Trophoblast cell (in vitro differentiated cells and primary cell): Measurements from ENCODE around the gene RPP25.

Source experiments
- DNase-seq, 2 donors: peaks; one replicate each; pipeline ENCODE4 v3.0.0-alpha.2; 2016
- H2AFZ ChIP-seq: 2 replicates; pipeline ENCODE4 v1.6.1; 2013; ENCODE audit warnings: low read length, moderate library complexity, mild to moderate bottlenecking; ENCODE audit not compliant: insufficient read depth, poor library complexity
- H2AK5ac ChIP-seq: 2 replicates; pipeline ENCODE4 v1.6.1; 2013; ENCODE audit warnings: mild to moderate bottlenecking, low read length
- H2BK120ac ChIP-seq: 2 replicates; pipeline ENCODE4 v1.6.1; 2013; ENCODE audit warnings: low read length, mild to moderate bottlenecking, moderate library complexity; ENCODE audit not compliant: insufficient read depth, poor library complexity
- H2BK12ac ChIP-seq: 2 replicates; pipeline ENCODE4 v1.6.1; 2013; ENCODE audit warnings: mild to moderate bottlenecking, low read length, moderate library complexity
- H2BK5ac ChIP-seq: 2 replicates; pipeline ENCODE4 v1.6.1; 2013; ENCODE audit warnings: low read length, low read depth, moderate library complexity, mild to moderate bottlenecking; ENCODE audit not compliant: poor library complexity
- H3K14ac ChIP-seq: 2 replicates; pipeline ENCODE4 v1.6.1; 2013; ENCODE audit warnings: mild to moderate bottlenecking, low read length
- H3K18ac ChIP-seq: 2 replicates; pipeline ENCODE4 v1.6.1; 2013; ENCODE audit warnings: mild to moderate bottlenecking, low read length
- H3K23ac ChIP-seq: 2 replicates; pipeline ENCODE4 v1.6.1; 2013; ENCODE audit warnings: low read length
- H3K27ac ChIP-seq: 2 replicates; pipeline ENCODE4 v1.5.1; 2013; ENCODE audit warnings: low read depth, mild to moderate bottlenecking, inconsistent platforms, low read length, moderate library complexity
- H3K27me3 ChIP-seq: 2 replicates; pipeline ENCODE4 v1.6.1; 2013; ENCODE audit warnings: inconsistent platforms, mild to moderate bottlenecking, low read length, moderate library complexity; ENCODE audit not compliant: insufficient read depth
- H3K36me3 ChIP-seq, 2 experiments: 1 replicate in 1 of 2; 2 replicates in 1 of 2; pipeline ENCODE4 v1.6.1; 2013; ENCODE audit warnings: low read length in 2 of 2, mild to moderate bottlenecking in 2 of 2, moderate library complexity in 1 of 2; ENCODE audit not compliant: insufficient read depth in 2 of 2, control insufficient read depth in 1 of 2
- H3K4ac ChIP-seq: 2 replicates; pipeline ENCODE4 v1.6.1; 2013; ENCODE audit warnings: low read depth, mild to moderate bottlenecking, low read length, moderate library complexity
- H3K4me1 ChIP-seq, 2 experiments: 1 replicate in 1 of 2; 2 replicates in 1 of 2; pipeline ENCODE4 v1.6.1; 2013; ENCODE audit warnings: low read length in 2 of 2, mild to moderate bottlenecking in 2 of 2, moderate library complexity in 1 of 2; ENCODE audit not compliant: insufficient read depth in 2 of 2, control insufficient read depth in 1 of 2
- H3K4me2 ChIP-seq: 2 replicates; pipeline ENCODE4 v1.6.1; 2013; ENCODE audit warnings: inconsistent platforms, mild to moderate bottlenecking, low read length, moderate library complexity
- H3K4me3 ChIP-seq: 2 replicates; pipeline ENCODE4 v1.5.1; 2013; ENCODE audit warnings: mild to moderate bottlenecking, low read depth, low read length, inconsistent platforms
- H3K79me1 ChIP-seq: one replicate; pipeline ENCODE4 v1.6.1; 2013; ENCODE audit warnings: low read length
- H3K79me2 ChIP-seq: 2 replicates; pipeline ENCODE4 v1.6.1; 2013; ENCODE audit warnings: low read length, mild to moderate bottlenecking; ENCODE audit not compliant: control insufficient read depth, insufficient read depth, poor library complexity
- H3K9ac ChIP-seq: 2 replicates; pipeline ENCODE4 v1.6.1; 2013; ENCODE audit warnings: mild to moderate bottlenecking, low read length
- H3K9me3 ChIP-seq: 2 replicates; pipeline ENCODE4 v1.6.1; 2013; ENCODE audit warnings: low read depth, mild to moderate bottlenecking, control low read depth, inconsistent platforms, low read length; ENCODE audit not compliant: insufficient read depth
- H4K12ac ChIP-seq: 2 replicates; pipeline ENCODE4 v1.6.1; 2013; ENCODE audit warnings: low read depth, mild to moderate bottlenecking, low read length, moderate library complexity
- H4K8ac ChIP-seq: 2 replicates; pipeline ENCODE4 v1.6.1; 2013; ENCODE audit warnings: low read depth, mild to moderate bottlenecking, low read length, moderate library complexity
- H4K91ac ChIP-seq: one replicate; pipeline ENCODE4 v1.6.1; 2013; ENCODE audit warnings: low read depth, mild to moderate bottlenecking, low read length, moderate library complexity
- WGBS: extraction: QIAGEN DNeasy Blood & Tissue Kit; methylation state at CpG from one replicate; pipeline ENCODE4 v1.1.7; 2013; ENCODE audit warnings: missing lambda C conversion rate; ENCODE audit not compliant: insufficient read length, insufficient coverage; ENCODE audit errors: extremely low coverage; 5-methylcytosine and 5-hydroxymethylcytosine counted together

The RPP25 gene

DNA sequence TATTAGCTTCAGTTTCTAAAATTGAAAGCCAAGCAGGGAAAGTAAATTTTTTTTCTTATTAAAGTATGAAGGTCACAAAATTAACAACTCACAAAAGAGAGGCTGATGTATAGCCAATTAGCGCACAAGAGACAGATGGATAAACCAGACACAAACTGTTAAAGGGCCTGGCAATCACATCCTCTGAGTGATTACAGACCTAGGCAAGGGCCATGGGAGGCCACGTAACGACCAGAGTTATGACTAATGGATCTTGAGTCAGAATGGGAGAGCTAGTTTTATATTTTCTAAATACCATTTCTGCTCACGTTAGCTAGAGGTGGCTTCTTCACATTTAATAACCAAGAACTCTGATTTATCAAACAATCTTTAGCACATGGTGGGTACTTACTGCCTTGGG lies 21.0 kb upstream of the RPP25 start:
- H4K12ac ChIP-seq: no peak overlapping the region
- DNase-seq: no peak
- no peak overlapping the region for H2BK120ac ChIP-seq
- H3K79me2 ChIP-seq: no peaks in the 10 kb centered on the region
- H4K8ac ChIP-seq: no peak overlapping the region
- H3K14ac ChIP-seq: no peak overlapping the region
- no peak overlapping the region for H3K18ac ChIP-seq
- H3K27me3 ChIP-seq: no peaks in the 10 kb centered on the region
- no peak overlapping the region for H2AK5ac ChIP-seq
- H3K9me3 ChIP-seq: no peaks in the 10 kb centered on the region
- H3K79me1 ChIP-seq: no peaks in the 10 kb centered on the region
- no CpG with 5 or more reads among the region's 4 CpGs for WGBS
- H2BK12ac ChIP-seq: no peak overlapping the region
- H3K4me2 ChIP-seq: no peak overlapping the region
- no peak overlapping the region for H3K27ac ChIP-seq
- no peak overlapping the region for H2AFZ ChIP-seq
- H3K23ac ChIP-seq: no peak overlapping the region
- no peak overlapping the region for H3K4me3 ChIP-seq
- H3K9ac ChIP-seq: no peak overlapping the region
- no peak overlapping the region for H2BK5ac ChIP-seq
- no peaks in the 10 kb centered on the region for H3K36me3 ChIP-seq
- no peaks in the 10 kb centered on the region for H3K4me1 ChIP-seq
- no peak overlapping the region for H4K91ac ChIP-seq
- H3K4ac ChIP-seq: no peak overlapping the region

DNA sequence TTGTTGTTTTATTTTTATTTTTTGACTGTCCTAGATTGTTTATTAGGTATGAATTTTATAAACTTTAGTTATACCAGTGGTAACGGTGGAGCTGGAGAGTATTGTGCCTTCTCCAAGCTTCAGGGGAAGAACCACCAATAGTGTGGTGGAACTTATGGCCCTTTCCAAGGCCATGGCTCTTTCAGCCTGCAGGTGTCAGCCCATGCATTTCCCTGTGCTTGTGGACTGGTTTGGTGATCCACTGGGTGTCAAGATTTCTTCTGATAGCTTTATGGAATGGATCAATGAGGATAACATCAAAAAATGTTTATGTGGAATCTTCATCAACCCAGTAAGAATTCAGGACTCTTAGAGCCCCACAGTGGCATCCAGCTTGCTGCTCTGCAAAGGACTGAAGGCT lies 19.6 kb upstream of the RPP25 start:
- Histone ChIP-seq H3K36me3 (no peaks in the 10 kb centered on the region), H3K14ac (no peak overlapping the region), H3K4ac (no peak overlapping the region), H3K4me3 (no peak overlapping the region), H2BK12ac (no peak overlapping the region), H4K91ac (no peak overlapping the region), H3K23ac (no peak overlapping the region), H2AFZ (no peak overlapping the region), H3K4me2 (no peak overlapping the region), H3K4me1 (no peaks in the 10 kb centered on the region), H3K9me3 (no peaks in the 10 kb centered on the region), H3K27me3 (no peaks in the 10 kb centered on the region), H3K79me1 (no peaks in the 10 kb centered on the region), H2AK5ac (no peak overlapping the region), H3K18ac (no peak overlapping the region), H4K8ac (no peak overlapping the region), H3K79me2 (no peaks in the 10 kb centered on the region), H3K27ac (no peak overlapping the region), H2BK5ac (no peak overlapping the region), H3K9ac (no peak overlapping the region), H2BK120ac (no peak overlapping the region), H4K12ac (no peak overlapping the region)
- no peak for DNase-seq
- no CpG with 5 or more reads among the region's 1 CpG for WGBS

DNA sequence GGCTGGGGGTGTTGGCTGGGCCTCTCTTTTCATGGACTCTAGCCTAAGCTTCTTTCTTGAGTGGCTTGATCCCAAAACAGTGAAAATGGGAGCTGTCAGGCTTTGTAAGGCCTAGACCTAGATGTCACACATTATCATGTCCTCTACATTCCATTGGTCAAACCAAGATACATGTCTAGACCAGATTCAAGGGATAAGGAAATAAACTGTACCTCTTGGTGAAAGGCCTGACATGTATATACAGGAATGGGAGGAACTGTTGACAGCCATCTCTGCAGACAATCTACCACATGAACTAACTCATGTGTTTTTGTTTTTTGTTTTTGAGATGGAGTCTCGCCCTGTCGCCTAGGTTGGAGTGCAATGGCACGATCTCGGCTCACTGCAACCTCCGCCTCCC lies 11.1 kb upstream of the RPP25 start:
- Histone ChIP-seq H4K12ac (no peak overlapping the region), H3K14ac (no peak overlapping the region), H3K9ac (no peak overlapping the region), H3K4me1 (no peaks in the 10 kb centered on the region), H3K79me1 (no peaks in the 10 kb centered on the region), H3K9me3 (peaks cover 2% of the 10 kb centered on the region), H3K4me2 (no peak overlapping the region), H3K79me2 (no peaks in the 10 kb centered on the region), H3K4ac (no peak overlapping the region), H3K23ac (no peak overlapping the region), H2BK120ac (no peak overlapping the region), H2AFZ (no peak overlapping the region), H4K91ac (no peak overlapping the region), H3K27me3 (no peaks in the 10 kb centered on the region), H3K18ac (no peak overlapping the region), H3K36me3 (no peaks in the 10 kb centered on the region), H4K8ac (no peak overlapping the region), H2BK5ac (no peak overlapping the region), H3K27ac (no peak overlapping the region), H3K4me3 (no peak overlapping the region), H2AK5ac (no peak overlapping the region), H2BK12ac (no peak overlapping the region)
- DNase-seq: no peak
- WGBS: no CpG with 5 or more reads among the region's 5 CpGs

DNA sequence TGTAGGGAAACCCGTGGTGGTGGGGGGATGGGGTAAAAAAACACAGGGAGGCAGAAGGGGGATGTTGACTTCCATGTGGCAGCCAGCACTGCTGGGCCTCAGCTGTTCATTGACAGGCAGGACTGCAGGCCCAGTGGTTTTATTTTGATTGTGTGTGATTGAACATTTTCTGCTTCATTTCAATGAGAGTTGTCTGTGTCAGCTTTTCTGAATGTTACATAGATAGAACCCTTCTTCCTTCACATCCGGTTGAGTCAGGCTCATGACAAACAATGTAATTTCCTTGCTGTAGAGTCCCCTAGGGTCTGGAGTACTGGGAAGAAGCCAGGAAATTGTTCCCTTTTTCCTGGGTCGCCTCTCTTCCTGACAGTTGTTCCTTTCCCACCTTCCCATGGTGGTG lies 8.2 kb upstream of the RPP25 start:
- H3K4me1 ChIP-seq: no peaks in the 10 kb centered on the region
- H3K27me3 ChIP-seq: peaks cover 10% of the 10 kb centered on the region
- no peak overlapping the region for H3K18ac ChIP-seq
- no peak overlapping the region for H4K91ac ChIP-seq
- no peak overlapping the region for H2BK12ac ChIP-seq
- H3K4ac ChIP-seq: no peak overlapping the region
- H3K9me3 ChIP-seq: peaks cover 2% of the 10 kb centered on the region
- no peaks in the 10 kb centered on the region for H3K79me1 ChIP-seq
- H3K9ac ChIP-seq: no peak overlapping the region
- no peak overlapping the region for H3K23ac ChIP-seq
- no peak overlapping the region for H2BK5ac ChIP-seq
- no peak overlapping the region for H3K4me3 ChIP-seq
- no peak overlapping the region for H4K8ac ChIP-seq
- H4K12ac ChIP-seq: no peak overlapping the region
- WGBS: no CpG with 5 or more reads among the region's 3 CpGs
- no peak for DNase-seq
- no peak overlapping the region for H2AFZ ChIP-seq
- no peak overlapping the region for H2BK120ac ChIP-seq
- H3K4me2 ChIP-seq: no peak overlapping the region
- H2AK5ac ChIP-seq: no peak overlapping the region
- no peak overlapping the region for H3K27ac ChIP-seq
- no peak overlapping the region for H3K14ac ChIP-seq
- no peaks in the 10 kb centered on the region for H3K79me2 ChIP-seq
- no peaks in the 10 kb centered on the region for H3K36me3 ChIP-seq
